RPMI8226 (cell line): ENCODE results near the gene PITPNB.
A peak's percentile ranks its signal among the peaks of the same experiment; 100 is the strongest.

Experiments used
- DNase-seq: peaks from one replicate; pipeline ENCODE4 v3.0.0-alpha.2; 2015

PITPNB gene

DNA sequence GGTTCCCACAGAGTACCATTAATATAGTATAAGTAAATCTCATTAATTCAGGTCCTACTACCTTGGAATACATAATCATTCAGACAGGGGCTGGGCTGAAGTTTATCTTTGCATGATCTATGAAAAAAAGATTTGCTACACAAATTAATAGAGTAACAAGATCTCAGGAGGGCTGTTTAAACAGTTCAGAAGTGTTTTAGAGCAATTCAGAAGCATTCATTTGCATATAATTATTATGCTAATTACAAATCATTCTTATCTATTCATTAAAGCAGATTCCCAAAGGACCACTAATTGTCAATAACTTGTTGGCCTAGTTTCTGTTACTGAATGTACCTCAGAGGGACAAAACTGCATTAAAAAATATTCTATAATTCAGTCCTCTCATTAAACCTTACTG, 40.5 kb downstream of the PITPNB start:
- DNase-seq = no peak

DNA sequence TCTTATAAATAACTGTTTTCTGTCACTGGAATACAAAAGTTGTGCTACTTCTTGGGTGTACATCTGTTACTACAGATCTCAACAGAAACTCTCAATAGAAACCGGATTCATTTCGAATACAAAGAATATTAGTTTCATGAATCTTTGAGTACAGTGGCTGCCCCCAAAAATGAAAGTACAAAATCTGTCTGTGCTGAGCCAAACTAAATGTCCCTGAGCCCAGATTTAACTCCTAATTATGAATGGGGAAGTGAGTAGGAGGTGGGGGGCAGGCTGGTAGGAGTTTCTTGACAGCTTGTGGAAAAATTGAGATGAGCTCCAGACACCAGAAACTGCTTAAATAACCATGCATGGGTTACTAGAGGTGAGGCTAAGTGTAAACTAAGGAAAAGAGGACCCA, 41.6 kb downstream of the PITPNB start:
- DNase-seq = peak; percentile 42

DNA sequence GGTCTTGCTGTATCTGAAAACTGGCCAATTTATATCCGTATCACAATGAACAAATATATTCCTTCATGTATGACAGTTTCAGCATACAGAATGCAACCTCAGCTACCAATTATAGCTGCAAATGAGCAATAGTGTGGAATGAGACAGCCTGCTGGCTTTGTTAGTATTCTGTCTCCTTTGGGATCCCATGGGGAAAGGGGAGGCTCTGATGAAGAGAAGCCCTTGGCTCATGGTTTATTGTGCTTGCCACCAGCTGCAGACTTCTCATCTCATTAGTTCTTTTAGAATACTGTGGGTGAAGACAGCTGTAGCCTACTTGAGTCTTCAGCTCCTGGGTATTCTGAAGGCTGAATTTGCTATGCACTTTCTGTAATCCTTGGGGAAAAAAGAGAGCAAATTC, 42.4 kb downstream of the PITPNB start:
- DNase-seq = no peak

DNA sequence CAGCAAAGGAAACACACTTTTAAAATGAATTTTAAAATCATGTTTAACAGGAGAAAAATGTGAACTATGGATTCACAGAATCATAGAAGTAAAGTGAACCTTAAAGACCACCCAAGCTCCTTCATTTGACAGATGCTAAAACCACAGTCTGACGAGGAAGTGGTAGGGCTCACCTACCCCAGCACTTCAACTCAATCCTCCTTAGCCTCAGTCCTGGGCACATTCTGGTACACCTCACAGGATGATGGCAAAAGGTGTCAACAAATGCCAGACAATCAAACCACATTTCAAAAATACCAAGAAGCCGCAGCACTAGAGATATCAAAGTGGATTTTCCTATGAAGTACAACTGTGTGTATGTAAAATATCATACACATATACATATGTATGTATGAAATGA, 43.1 kb downstream of the PITPNB start:
- DNase-seq = no peak

DNA sequence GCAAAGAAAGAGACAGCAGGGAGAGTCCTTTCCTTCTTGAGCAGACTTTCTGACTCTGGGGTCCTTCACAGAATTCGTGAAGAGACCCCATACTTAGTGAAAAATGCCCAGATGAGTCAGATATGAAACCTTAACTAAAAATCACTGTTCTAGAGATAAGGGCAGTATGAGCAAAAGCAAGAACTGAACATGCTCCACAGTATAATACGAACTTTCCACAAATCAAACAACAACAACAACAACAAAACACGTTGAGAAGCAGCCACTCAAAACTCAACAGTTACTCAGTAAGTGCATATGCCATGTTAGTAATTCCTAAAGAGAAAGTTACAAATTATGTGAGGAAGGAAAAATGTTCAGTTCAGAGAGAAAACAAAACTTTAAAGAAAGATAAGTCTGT, 44.3 kb downstream of the PITPNB start:
- DNase-seq = no peak

DNA sequence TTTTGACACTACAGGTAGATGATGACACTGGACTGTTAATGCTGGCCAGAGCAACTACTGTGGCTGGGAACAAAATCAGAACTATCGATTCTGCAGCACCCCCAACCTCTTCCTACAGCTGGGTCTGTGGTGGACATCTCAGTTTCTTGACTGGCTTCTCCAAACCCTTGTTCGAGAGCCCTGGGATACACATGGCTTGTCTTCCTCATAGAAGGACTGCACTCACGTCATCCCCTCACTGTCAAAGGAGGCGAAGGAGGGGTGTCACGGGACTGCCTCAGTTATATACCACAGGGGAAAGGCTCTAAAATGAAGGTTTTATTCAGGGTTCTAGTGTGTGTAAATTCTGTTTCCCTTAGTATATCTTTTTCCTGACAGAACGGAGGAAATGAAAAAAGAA, 44.9 kb downstream of the PITPNB start:
- DNase-seq = no peak

DNA sequence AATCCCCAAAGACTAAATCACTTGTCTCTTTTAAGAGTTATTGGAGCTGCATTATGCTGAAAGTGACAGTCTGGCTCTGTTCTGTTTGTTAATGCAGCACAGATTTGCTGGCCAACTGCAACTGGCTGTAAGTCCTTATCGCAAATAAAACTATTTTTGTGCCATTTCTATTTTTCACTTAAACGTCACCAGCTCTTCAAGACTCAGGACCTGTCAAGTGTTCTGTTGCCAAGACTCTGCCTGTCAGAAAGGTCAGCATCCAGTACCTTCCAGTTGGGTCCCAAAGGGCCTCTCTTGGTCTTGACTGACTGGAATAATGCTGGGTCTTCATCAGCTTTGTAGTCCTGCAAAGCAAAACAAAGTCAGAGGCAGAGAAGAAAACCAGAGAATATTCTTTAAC, 45.6 kb downstream of the PITPNB start:
- no peak for DNase-seq

DNA sequence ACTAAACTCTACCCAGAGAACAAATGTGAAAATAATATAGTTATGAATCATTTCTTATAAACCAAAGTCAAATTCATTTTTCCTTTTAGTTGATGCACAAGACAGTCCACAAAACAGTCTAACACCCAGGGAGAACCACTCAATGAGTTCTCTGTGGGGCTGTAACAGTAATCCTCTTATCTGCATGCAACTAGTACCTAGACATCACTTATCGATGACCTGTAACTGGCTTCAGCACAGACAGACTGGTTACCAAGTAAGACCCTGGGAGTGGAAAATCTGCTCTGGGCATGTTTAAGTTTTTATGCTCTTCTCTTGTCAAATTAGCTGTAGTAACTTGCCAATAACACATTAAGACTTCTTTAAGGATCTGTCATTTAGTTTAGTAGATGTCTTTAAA, 46.6 kb downstream of the PITPNB start:
- no peak for DNase-seq

DNA sequence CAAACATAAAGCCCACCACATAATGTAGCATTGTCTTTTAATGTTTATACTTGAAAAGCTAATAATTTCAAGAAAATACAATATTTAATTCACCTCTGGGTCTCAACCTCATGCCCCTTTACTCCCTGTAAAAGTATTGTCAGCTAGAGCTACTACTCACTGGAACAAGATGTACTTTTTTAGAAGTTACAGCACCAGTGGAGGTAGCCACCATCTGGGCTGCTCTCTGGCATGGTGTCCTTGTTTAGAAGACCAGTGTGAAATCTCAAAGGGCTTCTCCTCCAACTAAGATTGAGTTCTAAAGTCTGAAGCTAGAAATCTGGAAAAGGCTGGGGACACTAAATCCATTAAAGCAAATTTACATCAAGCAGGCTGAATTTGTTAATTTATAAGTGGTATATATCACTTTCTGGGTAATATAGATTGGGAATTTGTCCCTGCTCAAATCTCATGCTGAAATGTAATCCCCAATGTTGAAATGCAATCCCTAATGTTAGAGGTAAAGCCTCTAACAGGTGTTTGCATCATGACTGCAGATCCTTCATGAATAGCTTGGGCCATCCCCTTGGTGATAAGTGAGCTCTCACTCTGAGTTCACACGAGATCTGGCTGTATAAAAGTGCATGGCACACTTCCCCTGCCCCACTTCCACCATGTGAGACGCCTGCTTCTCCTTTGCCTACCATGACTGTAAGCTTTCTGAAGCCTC, 47.6 kb downstream of the PITPNB start:
- DNase-seq = no peak

DNA sequence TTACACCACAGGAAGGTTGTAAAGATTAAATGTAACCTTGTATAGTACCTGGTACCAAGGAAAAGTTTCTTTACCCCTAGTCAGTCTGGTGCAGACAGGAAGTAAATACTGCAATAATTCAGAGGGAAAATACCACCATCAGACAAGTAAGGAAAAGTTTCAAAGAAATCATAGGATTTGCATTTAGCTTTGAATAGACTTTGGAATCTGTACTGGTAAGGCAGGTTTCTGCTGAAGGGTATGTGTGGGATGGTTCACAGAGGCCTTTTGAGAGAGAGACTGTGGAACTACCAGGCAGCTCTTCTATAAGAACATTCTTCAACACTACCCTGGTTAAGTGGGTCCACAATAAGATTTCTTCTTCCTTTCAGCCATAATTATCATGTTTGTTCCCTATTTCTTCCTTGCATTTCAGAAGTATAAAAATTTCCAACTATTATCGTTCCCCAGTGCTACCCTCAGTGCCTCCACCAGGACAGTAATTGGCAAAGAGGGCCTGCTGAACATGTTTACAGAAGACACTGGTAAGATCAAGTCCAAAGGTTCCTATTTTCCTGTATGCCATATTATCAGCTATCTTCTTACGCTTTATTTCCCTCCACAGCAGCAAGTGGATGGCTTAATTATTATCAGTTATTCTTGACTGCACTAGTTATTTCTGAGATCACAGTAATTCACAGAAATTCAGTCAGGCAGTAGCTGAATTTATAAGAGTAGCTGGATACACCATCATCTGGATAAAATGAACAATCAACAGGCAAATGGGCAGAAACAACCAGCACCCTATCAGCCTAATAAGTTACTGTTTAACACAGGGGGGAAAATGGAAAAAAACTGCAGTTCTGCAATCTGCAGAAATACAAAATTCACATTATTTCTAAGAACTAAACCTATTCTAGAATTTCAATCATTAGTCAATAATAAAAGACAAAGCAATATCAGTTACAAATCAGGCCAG, 48.5 kb downstream of the PITPNB start:
- no peak for DNase-seq

DNA sequence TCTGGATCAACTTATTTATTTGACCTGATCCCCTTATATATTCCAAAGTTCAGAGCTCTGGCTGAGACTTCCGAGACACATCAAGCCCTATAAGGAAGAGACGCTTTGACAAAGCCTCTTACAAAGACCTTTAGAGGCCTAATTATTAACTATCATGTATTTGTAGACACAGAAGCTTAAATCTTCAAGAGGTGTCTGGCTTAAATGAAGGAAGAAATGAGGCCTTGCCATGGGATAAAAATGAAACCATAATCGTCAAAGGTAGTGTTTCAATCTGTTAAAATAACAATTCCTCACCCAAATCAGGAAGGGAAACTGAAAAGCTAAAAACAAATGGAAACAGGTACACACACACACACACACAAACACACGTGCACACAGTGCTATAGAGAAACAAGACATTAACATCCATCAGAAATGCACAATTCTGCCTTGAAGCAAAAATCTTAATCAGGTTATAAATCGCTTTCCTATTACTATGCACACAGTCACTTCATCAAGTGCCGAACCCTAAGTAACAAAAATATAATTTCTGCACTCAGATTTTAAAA, 50.2 kb downstream of the PITPNB start:
- no peak for DNase-seq

DNA sequence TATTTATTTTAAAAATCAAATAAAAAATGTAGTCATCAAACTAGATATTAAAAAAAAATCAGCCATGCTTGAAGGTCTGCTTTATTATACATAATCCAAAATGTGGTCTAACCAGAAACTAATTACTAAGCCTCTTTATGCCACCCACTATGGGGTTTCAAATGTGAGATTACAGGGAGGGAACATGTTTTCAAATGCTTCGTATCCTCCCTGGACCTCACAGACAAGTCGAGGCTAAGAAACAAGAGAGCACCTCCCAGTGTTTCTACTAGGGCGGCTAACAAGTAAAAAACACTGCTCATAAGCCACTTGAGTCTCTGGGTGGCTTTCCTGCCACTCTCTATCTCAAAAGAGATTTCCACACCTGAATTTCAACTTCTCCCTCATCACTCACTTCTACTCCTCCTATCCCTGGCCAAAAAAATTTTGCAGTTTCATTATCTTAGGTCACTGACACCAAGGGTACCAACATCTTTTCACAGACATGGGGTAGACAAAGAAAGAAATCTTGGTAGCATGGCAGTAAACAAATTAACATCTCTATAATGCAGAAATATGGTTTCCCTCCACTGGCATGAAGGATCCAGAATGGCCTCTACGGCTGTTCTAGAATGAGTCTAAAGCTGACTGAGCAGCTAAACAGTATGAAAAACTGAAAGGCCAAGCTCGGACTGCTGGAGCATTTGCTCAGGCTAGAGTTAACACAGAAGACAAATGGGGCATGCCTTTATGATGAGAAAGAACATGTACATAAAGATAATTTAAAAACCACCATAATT, 50.9 kb downstream of the PITPNB start:
- DNase-seq = no peak

DNA sequence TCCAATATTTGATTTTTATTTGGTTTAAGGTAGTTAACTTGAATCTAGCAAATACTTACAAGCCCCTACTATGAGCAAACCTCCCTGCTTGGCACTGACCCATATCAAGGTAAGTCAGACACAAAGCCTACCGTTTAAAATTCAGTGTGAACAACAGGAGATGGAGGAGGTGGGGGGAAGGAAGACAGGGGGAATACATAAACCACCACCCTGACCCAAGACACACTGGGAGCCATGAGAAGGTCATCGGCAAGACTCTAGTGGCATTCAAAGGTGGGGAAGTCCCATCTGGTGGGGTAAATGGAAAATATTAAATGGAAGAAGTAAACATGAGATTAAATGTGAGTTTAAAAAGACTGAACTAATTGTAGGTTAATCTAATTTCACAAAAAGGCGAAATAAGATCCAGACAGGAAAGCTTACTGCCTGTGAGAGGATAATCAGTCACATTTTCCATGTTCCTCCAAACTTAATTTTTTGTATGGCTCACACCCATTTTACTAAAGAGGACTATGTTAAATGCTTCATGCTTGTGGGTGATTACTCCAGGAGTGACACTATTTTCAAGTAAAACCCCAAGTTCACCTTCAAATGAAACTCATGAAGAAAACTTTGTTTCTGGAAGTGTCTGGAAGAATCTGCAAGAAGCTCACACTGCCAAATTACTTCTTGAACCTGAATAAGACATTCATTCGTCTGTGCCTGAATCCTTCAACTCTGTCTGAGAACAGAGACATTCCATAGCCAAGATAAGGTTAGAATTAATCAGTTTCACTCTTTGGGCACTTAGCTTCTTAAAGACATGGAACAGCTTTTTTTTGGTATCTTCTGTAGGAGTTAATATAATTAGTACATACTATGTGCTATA, 51.7 kb downstream of the PITPNB start:
- DNase-seq = no peak

DNA sequence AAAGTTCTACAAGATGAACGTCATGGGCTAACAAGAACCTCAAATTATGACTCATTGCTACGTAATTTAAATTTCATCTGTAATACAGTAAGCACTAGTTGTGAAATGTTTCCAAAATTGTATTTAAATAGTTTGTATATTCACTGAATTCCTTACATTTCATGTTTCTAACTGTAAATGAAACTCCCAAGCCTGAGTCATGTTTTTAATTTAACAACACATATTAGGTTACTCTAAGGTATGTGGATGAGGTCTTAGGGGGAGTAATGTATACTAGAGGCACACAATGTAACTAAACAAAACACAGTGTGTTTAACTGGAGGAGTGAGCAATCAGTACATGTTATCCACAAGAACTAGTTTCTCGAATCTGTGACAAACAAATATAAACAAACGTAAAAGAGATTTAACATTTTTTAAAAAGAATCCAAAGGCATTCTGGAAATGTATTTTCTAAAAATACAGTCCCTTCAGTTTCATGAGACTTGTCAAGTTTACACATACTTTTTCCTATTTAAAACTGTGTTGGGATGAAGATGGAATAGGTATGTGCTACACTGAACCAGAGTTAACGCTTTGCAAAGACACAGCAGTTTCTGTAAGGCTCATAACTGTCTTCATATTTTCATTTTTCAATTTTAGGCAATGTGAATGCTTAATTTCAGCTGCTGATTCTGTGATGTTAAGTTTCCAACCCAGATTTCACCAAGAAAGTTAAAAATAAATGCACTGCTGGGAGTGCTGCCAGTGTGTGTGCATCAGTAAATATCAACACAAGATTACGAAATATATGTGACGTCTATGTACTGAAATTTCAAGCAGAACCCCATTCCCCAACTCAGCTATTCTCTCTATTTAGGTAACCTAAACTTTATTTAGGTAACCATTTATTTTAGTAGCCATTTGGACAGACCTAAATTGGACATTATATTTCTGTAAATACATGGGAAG, 52.6 kb downstream of the PITPNB start:
- DNase-seq = no peak

DNA sequence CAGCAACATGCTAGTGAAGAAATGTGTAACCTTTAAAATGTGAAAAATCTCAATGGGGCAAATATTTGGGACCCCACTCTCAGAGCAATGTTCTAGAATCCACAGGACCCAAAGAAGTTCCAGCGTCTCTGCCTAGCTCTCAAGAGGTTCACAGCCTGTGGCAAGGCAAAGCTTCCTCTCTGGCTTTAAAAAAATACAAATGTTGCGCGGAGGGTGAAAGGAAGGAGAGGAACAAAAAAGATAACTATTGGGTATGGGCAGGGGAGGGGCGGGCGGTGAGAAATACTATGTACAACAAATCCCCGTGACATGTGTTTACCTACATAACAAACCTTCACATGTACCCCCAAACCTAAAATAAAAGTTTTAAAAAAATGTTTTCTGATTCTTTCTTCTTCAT, 53.6 kb downstream of the PITPNB start:
- no peak for DNase-seq

DNA sequence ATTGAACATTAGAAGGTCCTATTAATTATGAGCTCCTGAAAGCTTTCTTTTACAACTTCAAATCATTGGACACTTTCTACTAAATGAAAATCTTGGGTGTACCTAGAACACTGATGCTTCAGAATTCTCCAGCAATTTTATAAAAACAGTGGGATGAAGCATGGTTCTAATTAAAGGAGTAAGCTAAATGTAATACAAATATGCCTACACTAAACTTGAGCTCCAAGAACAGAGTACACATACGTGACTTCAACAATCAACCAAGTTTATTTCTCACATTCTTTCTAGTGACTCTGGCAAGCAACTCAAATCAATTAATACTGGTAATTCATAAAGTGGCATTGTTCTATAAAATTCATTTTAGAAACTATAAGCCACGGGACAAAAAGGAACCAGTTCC, 55.5 kb downstream of the PITPNB start:
- DNase-seq = no peak

DNA sequence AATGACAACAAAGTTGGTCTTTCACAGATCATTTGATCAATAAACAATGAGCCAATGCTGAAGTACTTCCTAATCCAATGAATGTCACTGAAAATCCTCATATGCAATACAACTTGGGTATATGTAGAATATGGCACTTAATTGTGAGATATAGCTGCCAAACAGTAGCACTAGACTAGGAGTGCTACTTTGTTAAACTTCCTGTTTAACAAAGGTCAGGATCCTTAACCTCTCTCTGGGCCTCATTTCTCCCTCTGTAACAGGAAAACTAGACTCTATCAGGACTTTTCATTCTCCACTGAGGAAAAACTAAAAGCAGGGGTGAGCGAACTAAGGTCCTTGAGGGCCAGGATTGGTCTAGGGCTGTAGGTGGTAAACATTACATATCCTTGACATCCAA, 56.1 kb downstream of the PITPNB start:
- DNase-seq = no peak

DNA sequence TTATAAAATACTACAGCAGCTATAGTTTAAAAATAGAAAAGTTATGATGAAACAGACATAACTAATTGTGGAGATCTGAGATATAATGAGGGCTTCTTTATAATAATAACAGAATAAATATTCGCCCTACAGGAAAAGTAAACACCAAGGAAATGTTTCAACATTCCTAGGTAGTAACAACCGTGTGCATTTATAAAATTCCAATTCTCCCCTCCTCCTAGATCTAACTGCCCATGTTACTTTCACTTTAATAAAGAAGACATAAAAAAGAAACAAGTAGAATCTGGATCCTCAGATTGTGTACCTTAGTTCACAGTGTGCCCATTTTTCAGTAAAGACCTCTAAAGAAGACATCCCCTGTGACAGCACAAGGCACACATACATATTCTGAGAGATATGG, 59.7 kb downstream of the PITPNB start:
- no peak for DNase-seq

DNA sequence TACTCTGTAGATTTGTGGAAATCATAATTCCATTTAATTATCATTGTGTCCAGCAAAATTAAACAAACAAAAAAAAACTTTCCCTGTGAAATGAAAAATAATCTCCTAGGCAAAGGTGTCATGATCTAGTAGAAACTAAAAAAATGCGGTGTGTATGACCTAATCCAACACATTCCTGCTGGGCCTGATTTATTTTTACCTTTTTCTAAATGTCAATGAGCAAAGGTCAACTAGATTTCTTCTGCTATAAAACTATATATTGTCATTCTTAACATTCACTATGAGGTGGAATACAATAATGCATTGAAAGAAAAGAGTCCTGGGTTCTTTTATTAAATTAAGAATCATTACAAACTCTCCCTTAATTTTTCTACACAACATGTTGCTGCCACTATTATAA, 60.4 kb downstream of the PITPNB start:
- no peak for DNase-seq

DNA sequence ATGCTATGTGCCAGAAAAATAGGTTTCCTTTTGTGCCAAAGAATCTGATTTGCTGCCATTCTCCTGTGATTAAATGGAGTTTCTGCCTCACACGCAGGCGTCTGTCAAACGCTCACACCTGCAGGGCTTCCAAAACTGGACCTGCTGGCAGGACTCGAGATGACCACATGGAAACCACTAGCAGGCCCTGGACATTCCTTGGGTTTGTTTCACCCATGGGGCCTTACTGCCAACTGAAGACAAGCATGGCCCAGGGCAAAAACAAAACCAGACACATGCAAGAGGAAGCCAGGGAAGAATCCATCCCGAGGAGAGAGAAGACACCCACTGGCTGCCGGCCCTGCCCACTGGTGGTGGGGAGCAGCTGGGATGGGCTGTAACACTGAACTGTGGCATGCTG, 61.6 kb downstream of the PITPNB start:
- DNase-seq = no peak

DNA sequence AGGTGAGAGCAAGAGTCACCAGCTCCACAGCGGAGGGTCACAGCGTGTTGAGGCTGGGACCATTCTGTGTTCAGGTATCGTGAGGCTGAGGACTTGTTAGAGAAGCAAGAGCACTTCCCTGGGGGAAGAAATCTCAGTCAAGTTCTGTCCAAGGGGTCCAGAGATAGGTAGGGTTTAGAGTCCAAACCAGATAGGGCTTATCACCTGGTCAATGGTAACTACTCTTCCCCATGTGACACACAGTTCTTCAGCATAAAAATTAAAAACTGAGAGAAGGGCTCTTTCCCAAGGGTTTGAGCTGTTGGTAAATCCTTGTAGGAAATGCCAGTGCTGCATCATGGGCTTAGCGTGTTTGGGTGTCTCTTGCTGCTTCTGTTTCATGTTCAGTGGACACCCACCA, 62.7 kb downstream of the PITPNB start:
- DNase-seq = no peak
